Measurements from ENCODE around the gene SMAP1. TPM values are rescaled to one million over a fixed set of nuclear protein-coding genes. Genes with fewer than 3 reads are reported as not detected.

Gene SMAP1
- total and polyA plus RNA-seq, 8 donors, result 26.2 to 30.6 (median 26.9) TPM

GRCh38 chr6:70685494-70686180, 18.0 kb downstream of the SMAP1 start:
- DNase-seq (no peak), ATAC-seq (peak; percentile 60)
- peaks cover 0 to 15% of the 10 kb centered on the region in 2 donors for H3K4me1 ChIP-seq
- TF ChIP-seq CTCF (IDR thresholded peaks at IDR 0.05), result no peak
- H3K36me3 ChIP-seq, result no peaks in the 10 kb centered on the region
- intact Hi-C loops (cut with DNase I), result no loop called here
- no peak overlapping the region for H3K27ac ChIP-seq
- H3K4me3 ChIP-seq, result no peak overlapping the region
- H3K9me3 ChIP-seq, result no peaks in the 10 kb centered on the region
- H3K27me3 ChIP-seq, result no peaks in the 10 kb centered on the region

- intact Hi-C loops (cut with DNase I), result no loop called here
These were observed 19.0 kb downstream of the SMAP1 start for GRCh38 chr6:70686548-70687133.

GRCh38 chr6:70693887-70694286, 26.2 kb downstream of the SMAP1 start:
- peaks cover 0 to 2% of the 10 kb centered on the region in 2 donors for H3K9me3 ChIP-seq
- no peak overlapping the region for H3K4me3 ChIP-seq
- intact Hi-C loops (cut with DNase I), result no loop called here
- H3K27ac ChIP-seq, result no peak overlapping the region
- TF ChIP-seq CTCF (IDR thresholded peaks at IDR 0.05), result no peak
- H3K36me3 ChIP-seq, result no peaks in the 10 kb centered on the region
- no peaks in the 10 kb centered on the region for H3K27me3 ChIP-seq
- DNase-seq (no peak), ATAC-seq (no peak)
- peaks cover 0 to 3% of the 10 kb centered on the region in 2 donors for H3K4me1 ChIP-seq

More at GRCh38 chr6:70686548-70687133, 19.0 kb downstream of the SMAP1 start:
- ATAC-seq (peak; percentile 87), DNase-seq (peak in 2 of 4 donors; percentile 25 to 47)
- no peak overlapping the region for H3K27ac ChIP-seq
- peaks cover 0 to 15% of the 10 kb centered on the region in 2 donors for H3K4me1 ChIP-seq
- no peak overlapping the region for H3K4me3 ChIP-seq
- peaks cover 0 to under 1% of the 10 kb centered on the region in 2 donors for H3K9me3 ChIP-seq
- no peaks in the 10 kb centered on the region for H3K27me3 ChIP-seq
- peak; percentile 56 to 74 for TF ChIP-seq CTCF (IDR thresholded peaks at IDR 0.05)
- no peaks in the 10 kb centered on the region for H3K36me3 ChIP-seq

- ATAC-seq (no peak), DNase-seq (no peak)
- Histone ChIP-seq H3K36me3 (peaks cover 0 to 2% of the 10 kb centered on the region in 2 donors), H3K4me3 (no peak overlapping the region), H3K9me3 (peaks cover 0 to 2% of the 10 kb centered on the region in 2 donors), H3K27ac (no peak overlapping the region), H3K4me1 (peaks cover 0 to 3% of the 10 kb centered on the region in 2 donors), H3K27me3 (no peaks in the 10 kb centered on the region)
- intact Hi-C loops (cut with DNase I), result no loop called here
- no peak for TF ChIP-seq CTCF (IDR thresholded peaks at IDR 0.05)
These were observed 26.7 kb downstream of the SMAP1 start for GRCh38 chr6:70694371-70694770.

Measured in left lung (tissue), 10 donors.